Gastrocnemius medialis (tissue), 4 donors: Measurements from ENCODE around the gene MTG2. TPM values are rescaled to one million over a fixed set of nuclear protein-coding genes. Genes with fewer than 3 reads are reported as not detected.

Experiments used
- ATAC-seq, 2 donors: fragments of 150-250 bp; one replicate each; pipeline ENCODE4 v1.9.1; 2016
- DNase-seq, 2 donors: peaks; one replicate each; pipeline ENCODE4 v3.0.0-alpha.2; 2019
- H3K27ac ChIP-seq, 4 donors: fragments of 200-600 bp; sonication (generic); 1 replicate in 1 of 4; 2 replicates in 3 of 4; pipeline ENCODE4 v1.5.1; 2016 to 2018; ENCODE audit warnings: mild to moderate bottlenecking in 2 of 4, moderate library complexity in 1 of 4
- H3K27me3 ChIP-seq, 3 donors: fragments of 200-600 bp; sonication (generic) in 2 of 3; 1 replicate in 1 of 3; 2 replicates in 2 of 3; pipeline versions ENCODE4 v1.5.1 to v1.6.0; 2016 to 2019; ENCODE audit warnings: mild to moderate bottlenecking in 1 of 3, moderate library complexity in 1 of 3
- H3K36me3 ChIP-seq, 2 donors: fragments of 200-600 bp; sonication (generic) in 1 of 2; one replicate each; pipeline ENCODE4 v1.5.1; 2017 to 2018
- H3K4me1 ChIP-seq, 2 donors: fragments of 200-600 bp; sonication (generic) in 1 of 2; one replicate each; pipeline ENCODE4 v1.5.1; 2016 to 2017; ENCODE audit warnings: mild to moderate bottlenecking in 2 of 2
- H3K4me3 ChIP-seq, 4 donors: fragments of 200-600 bp; sonication (generic) in 3 of 4; 1 replicate in 1 of 4; 2 replicates in 3 of 4; pipeline ENCODE4 v1.5.1; 2016 to 2019; ENCODE audit warnings: mild to moderate bottlenecking in 2 of 4
- H3K9me3 ChIP-seq, 3 donors: fragments of 200-600 bp; sonication (generic) in 2 of 3; 1 replicate in 1 of 3; 2 replicates in 2 of 3; pipeline ENCODE4 v1.5.1; 2016 to 2019
- POLR2A ChIP-seq, 2 donors: fragments of 450-650 bp; IDR thresholded peaks; one replicate each; pipeline ENCODE4 v1.6.1; 2017; ENCODE audit warnings: antibody characterized with exemption in 2 of 2, mild to moderate bottlenecking in 2 of 2, moderate library complexity in 2 of 2
- in situ Hi-C, 4 donors: fragments of 200-750 bp; cut with MboI; loops; one replicate each; pipeline versions ENCODE4 v1.15.0 to v1.8.0; 2017; ENCODE audit warnings: low sequenced_read_pairs in 4 of 4
- intact Hi-C: fragments of 100-400 bp; cut with DNase I; formaldehyde crosslinking; loops from one replicate; pipeline ENCODE4 v1.15.1; 2023; ENCODE audit warnings: low total_unique reads
- total RNA-seq, 4 donors: library from RNA; depleted of rRNA; stranded (reverse); fragments of >200 nt; gene quantifications; one replicate each; pipeline versions ENCODE4 v1.1.0 to v1.2.3, GENCODE V29; 2016
- TF ChIP-seq, protein P1 (sequence below), 5 experiments: fragments of 450-650 bp in 3 of 5; fragments of 200-600 bp in 2 of 5; sonication (generic) in 2 of 5; IDR thresholded peaks in 4 of 5; conservative IDR thresholded peaks in 1 of 5; 1 replicate in 4 of 5; 2 replicates in 1 of 5; pipeline ENCODE4 v1.5.1; 2016 to 2019; ENCODE audit warnings: antibody characterized with exemption in 5 of 5, mild to moderate bottlenecking in 3 of 5, moderate library complexity in 3 of 5

Gene MTG2
- total RNA-seq, 4 donors from 2014 or later, result 21.0 to 50.8 (median 29.3) TPM

DNA sequence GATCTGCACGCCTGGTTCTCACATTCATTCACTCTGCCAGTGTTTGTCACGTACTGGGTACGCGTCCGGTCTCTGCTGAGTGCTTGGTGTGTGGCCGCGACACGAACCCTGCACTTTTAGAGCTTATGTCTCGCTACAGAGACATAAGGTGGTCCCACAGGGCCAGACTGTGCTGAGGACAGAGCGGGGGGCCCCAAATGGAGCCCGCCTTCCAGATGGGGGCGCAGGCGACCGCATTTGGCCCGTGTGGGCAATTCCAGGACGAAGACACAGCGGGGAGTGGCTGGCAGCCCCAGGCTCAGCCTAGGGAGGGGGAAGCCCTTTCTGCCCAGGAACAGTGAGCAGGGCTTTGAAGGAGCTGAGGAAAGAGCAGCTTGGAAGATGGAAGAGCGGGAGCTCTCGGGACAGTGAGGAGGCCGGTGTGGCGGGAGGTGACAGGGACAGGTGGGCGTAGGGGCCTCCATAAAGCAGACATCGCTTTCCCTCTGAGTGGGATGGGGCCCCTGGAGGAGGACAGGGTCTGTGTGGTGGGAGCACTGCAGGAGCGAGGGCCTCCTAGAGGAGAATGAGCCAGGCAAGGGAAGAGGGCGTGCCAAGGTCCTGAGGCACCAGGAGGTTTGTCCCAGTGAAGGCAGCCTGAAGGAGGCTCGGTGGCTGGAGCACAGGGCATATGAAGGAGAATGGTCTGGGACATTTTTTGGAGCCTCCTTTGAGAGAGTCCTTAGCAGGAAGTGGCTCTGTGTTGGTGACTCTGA lies 7.8 kb upstream of the MTG2 start:
- no peak for DNase-seq
- Histone ChIP-seq H3K36me3 (peaks cover 0 to 45% of the 10 kb centered on the region in 2 donors), H3K9me3 (no peaks in the 10 kb centered on the region), H3K27me3 (no peaks in the 10 kb centered on the region), H3K4me3 (no peak overlapping the region), H3K27ac (no peak overlapping the region), H3K4me1 (no peaks in the 10 kb centered on the region)
- in situ Hi-C loops (loop anchor here in 1 of 4 donors (25.0 kb wide), 1 partner anchor 212 kb away; the partner anchor contains the start of gene RPS21), intact Hi-C loops (no loop called here)
- ATAC-seq, result no peak
- TF ChIP-seq POLR2A (IDR thresholded peaks at IDR 0.05), result no peak
- TF ChIP-seq, protein P1, sequence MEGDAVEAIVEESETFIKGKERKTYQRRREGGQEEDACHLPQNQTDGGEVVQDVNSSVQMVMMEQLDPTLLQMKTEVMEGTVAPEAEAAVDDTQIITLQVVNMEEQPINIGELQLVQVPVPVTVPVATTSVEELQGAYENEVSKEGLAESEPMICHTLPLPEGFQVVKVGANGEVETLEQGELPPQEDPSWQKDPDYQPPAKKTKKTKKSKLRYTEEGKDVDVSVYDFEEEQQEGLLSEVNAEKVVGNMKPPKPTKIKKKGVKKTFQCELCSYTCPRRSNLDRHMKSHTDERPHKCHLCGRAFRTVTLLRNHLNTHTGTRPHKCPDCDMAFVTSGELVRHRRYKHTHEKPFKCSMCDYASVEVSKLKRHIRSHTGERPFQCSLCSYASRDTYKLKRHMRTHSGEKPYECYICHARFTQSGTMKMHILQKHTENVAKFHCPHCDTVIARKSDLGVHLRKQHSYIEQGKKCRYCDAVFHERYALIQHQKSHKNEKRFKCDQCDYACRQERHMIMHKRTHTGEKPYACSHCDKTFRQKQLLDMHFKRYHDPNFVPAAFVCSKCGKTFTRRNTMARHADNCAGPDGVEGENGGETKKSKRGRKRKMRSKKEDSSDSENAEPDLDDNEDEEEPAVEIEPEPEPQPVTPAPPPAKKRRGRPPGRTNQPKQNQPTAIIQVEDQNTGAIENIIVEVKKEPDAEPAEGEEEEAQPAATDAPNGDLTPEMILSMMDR (IDR thresholded peaks at IDR 0.05 in 4 of 5, conservative IDR thresholded peaks at IDR 0.05 in 1 of 5), result no peak

DNA sequence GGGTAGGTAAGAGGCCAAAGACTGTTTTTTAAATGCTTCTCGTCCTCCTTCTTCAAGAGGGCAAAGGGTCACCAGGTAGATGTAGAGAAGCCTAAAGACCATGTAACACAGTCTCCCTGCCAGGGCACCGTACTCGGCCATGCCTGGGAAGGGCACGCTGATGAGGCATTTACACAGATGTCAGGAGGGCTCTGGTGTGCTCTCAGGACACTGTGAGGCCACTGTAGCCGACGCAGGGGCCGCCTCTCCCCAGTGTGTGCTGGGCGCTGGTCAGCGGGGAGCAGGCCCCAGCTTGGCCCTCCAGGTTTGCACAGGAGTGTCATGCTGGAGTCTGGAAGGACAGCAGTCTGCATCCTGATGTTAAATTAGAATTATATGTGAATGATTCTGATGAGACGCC lies 7.1 kb upstream of the MTG2 start:
- ATAC-seq (no peak), DNase-seq (no peak)
- Histone ChIP-seq H3K36me3 (peaks cover 0 to 44% of the 10 kb centered on the region in 2 donors), H3K4me3 (no peak overlapping the region), H3K4me1 (no peaks in the 10 kb centered on the region), H3K9me3 (no peaks in the 10 kb centered on the region), H3K27ac (no peak overlapping the region), H3K27me3 (no peaks in the 10 kb centered on the region)
- intact Hi-C loops, result no loop called here
- in situ Hi-C loops, result loop anchor here in 1 of 4 donors (25.0 kb wide), 1 partner anchor 212 kb away; the partner anchor contains the start of gene RPS21
- TF ChIP-seq, protein P1 (IDR thresholded peaks at IDR 0.05 in 4 of 5, conservative IDR thresholded peaks at IDR 0.05 in 1 of 5), result no peak
- TF ChIP-seq POLR2A (IDR thresholded peaks at IDR 0.05), result no peak

DNA sequence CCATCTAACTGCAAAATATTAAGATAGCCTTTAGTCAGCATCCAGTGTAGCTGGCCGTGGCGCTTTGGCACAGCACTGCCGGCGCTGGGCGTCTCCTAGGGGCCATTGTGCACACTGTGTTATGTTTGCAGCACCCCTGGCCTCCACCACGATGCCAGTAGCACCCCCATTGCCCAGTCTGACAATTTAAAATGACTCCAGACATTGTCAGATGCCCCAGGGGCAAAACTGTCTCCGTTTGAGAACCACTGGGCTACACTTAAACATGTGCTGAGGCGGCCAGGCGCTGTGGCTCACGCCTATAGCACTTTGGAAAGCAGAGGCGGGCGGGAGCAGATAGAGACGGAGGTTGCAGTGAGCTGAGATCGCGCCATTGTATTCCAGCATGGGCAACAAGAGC lies 6.0 kb upstream of the MTG2 start:
- DNase-seq, result no peak
- Histone ChIP-seq H3K4me3 (no peak overlapping the region), H3K27me3 (no peaks in the 10 kb centered on the region), H3K36me3 (peaks cover 0 to 44% of the 10 kb centered on the region in 2 donors), H3K27ac (no peak overlapping the region), H3K9me3 (no peaks in the 10 kb centered on the region), H3K4me1 (peaks cover 0 to 2% of the 10 kb centered on the region in 2 donors)
- ATAC-seq, result no peak
- TF ChIP-seq POLR2A (IDR thresholded peaks at IDR 0.05), result no peak
- TF ChIP-seq, protein P1 (IDR thresholded peaks at IDR 0.05 in 4 of 5, conservative IDR thresholded peaks at IDR 0.05 in 1 of 5), result no peak
- intact Hi-C loops (no loop called here), in situ Hi-C loops (loop anchor here in 1 of 4 donors (25.0 kb wide), 1 partner anchor 210 kb away; the partner anchor contains the start of gene RPS21)

DNA sequence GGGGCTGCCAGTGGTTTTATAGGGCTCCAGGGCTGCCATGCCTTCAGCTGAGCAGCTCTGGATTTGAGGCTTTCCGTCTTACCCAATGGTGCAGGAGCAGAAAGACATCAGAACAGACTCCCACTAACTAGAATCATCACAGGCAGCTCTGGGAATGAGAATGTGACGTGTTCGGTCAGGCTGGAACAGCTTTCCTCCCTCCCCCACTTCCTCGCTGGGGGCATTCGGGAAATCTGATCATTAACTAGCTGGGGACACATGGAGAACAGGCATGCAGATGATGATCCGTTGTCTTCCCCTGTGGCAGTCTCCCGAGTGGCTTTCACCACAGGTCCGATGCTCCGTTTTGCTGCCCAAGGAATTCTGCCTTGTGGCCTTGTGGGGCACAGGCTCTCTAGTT lies 5.5 kb upstream of the MTG2 start:
- Histone ChIP-seq H3K9me3 (no peaks in the 10 kb centered on the region), H3K27me3 (no peaks in the 10 kb centered on the region), H3K4me1 (peaks cover 3 to 5% of the 10 kb centered on the region in 2 donors), H3K4me3 (no peak overlapping the region), H3K36me3 (peaks cover 0 to 44% of the 10 kb centered on the region in 2 donors), H3K27ac (no peak overlapping the region)
- intact Hi-C loops (no loop called here), in situ Hi-C loops (loop anchor here in 1 of 4 donors (25.0 kb wide), 1 partner anchor 210 kb away; the partner anchor contains the start of gene RPS21)
- no peak for TF ChIP-seq POLR2A (IDR thresholded peaks at IDR 0.05)
- TF ChIP-seq, protein P1 (IDR thresholded peaks at IDR 0.05 in 4 of 5, conservative IDR thresholded peaks at IDR 0.05 in 1 of 5), result no peak
- DNase-seq, result no peak
- ATAC-seq, result no peak
